HCT116 (cell line): ENCODE measurements around the gene PCDHGA1. TPM values are rescaled to one million over a fixed set of nuclear protein-coding genes. Genes with fewer than 3 reads are reported as not detected.

ENCODE experiments used
- ATAC-seq: fragments of 200-7000 bp; cut with Tn5 transposase; 2 replicates; pipeline ENCODE4 v1.9.1; 2020; ENCODE audit warnings: mild to moderate bottlenecking, moderate library complexity
- BruUV-seq: library from RNA; stranded (reverse); fragments of 400-500 nt; replicated peaks from 2 replicates; lab custom pipeline; 2021; lab: Mats Ljungman, UMichigan
- CTCF ChIA-PET: fragments of 300-600 bp; sonication (Branson Sonifier 250); formaldehyde crosslinking; loops from one replicate; lab custom pipeline; 2021; ENCODE audit warnings: antibody characterized with exemption; lab: Charles Lee
- POLR2A ChIA-PET: fragments of 300-600, 350-600 bp; sonication (Branson Sonifier 250); formaldehyde crosslinking; loops from one replicate; lab custom pipeline; 2021; ENCODE audit warnings: antibody characterized with exemption; lab: Charles Lee
- RAD21 ChIA-PET, 2 experiments: fragments of 300-600 bp; sonication (Branson Sonifier 250); formaldehyde crosslinking; loops; one replicate each; lab custom pipeline; 2023; ENCODE audit warnings: low total read pairs in 2 of 2; ENCODE audit not compliant: uncharacterized antibody in 2 of 2, unreplicated experiment in 2 of 2, low non-redundant PET in 1 of 2; lab: Charles Lee
- DNase-seq: peaks from one replicate; pipeline ENCODE4 v3.0.0-alpha.2; 2010; ENCODE audit warnings: low read depth, low spot score
- H2AFZ ChIP-seq: fragments of 200-600 bp; shearing (Covaris generic), sonication (generic); 2 replicates; pipeline ENCODE4 v1.6.1; 2017; ENCODE audit warnings: low read depth, mixed run types, mixed read lengths, antibody characterized with exemption, low read length; ENCODE audit not compliant: poor library complexity, severe bottlenecking
- H3K27ac ChIP-seq: 2 replicates; pipeline ENCODE4 v1.5.1; 2012; ENCODE audit warnings: low read depth, low read length
- H3K27me3 ChIP-seq: fragments of 200-600 bp; sonication (generic); 2 replicates; pipeline ENCODE4 v1.6.1; 2016; ENCODE audit warnings: mixed run types, low read length, mixed read lengths; ENCODE audit not compliant: insufficient read depth
- H3K36me3 ChIP-seq, 2 experiments: fragments of 200-500 bp in 1 of 2; fragments of 200-600 bp in 1 of 2; sonication (Bioruptor generic) in 1 of 2; sonication (generic) in 1 of 2; 2 replicates each; pipeline versions ENCODE4 v1.5.1 to v1.6.1; 2014 to 2016; ENCODE audit warnings: low read length in 2 of 2, inconsistent platforms in 1 of 2, mixed read lengths in 1 of 2, mixed run types in 1 of 2; ENCODE audit not compliant: insufficient read depth in 2 of 2, control insufficient read depth in 1 of 2
- H3K4me1 ChIP-seq, 2 experiments: fragments of 200-600 bp in 1 of 2; sonication (generic) in 1 of 2; 2 replicates each; pipeline versions ENCODE4 v1.5.1 to v1.6.1; 2012 to 2017; ENCODE audit warnings: low read length in 2 of 2, inconsistent platforms in 1 of 2, mild to moderate bottlenecking in 1 of 2, mixed read lengths in 1 of 2, mixed run types in 1 of 2, moderate library complexity in 1 of 2; ENCODE audit not compliant: insufficient read depth in 2 of 2, control insufficient read depth in 1 of 2
- H3K4me2 ChIP-seq: fragments of 200-600 bp; sonication (generic); 2 replicates; pipeline ENCODE4 v1.6.1; 2017; ENCODE audit warnings: mixed run types, low read length, mixed read lengths
- H3K4me3 ChIP-seq, 2 experiments: fragments of 200-600 bp in 1 of 2; sonication (generic) in 1 of 2; replicated peaks in 1 of 2; 2 replicates each; pipeline ENCODE4 v1.5.1; 2011 to 2016; ENCODE audit warnings: low read length in 2 of 2, control low read depth in 1 of 2, low read depth in 1 of 2, mild to moderate bottlenecking in 1 of 2, mixed read lengths in 1 of 2, mixed run types in 1 of 2
- H3K79me2 ChIP-seq: fragments of 200-600 bp; sonication (generic); 2 replicates; pipeline ENCODE4 v1.6.1; 2017; ENCODE audit warnings: mild to moderate bottlenecking, mixed run types, low read length, moderate library complexity, mixed read lengths; ENCODE audit not compliant: insufficient read depth
- H3K9ac ChIP-seq: fragments of 200-600 bp; sonication (generic); 2 replicates; pipeline ENCODE4 v1.6.1; 2016; ENCODE audit warnings: low read length, mixed read lengths
- H3K9me2 ChIP-seq: fragments of 200-600 bp; sonication (generic), shearing (Covaris generic); 2 replicates; pipeline ENCODE4 v1.6.1; 2017; ENCODE audit warnings: mixed run types, mild to moderate bottlenecking, moderate library complexity; ENCODE audit not compliant: insufficient read depth
- H3K9me3 ChIP-seq, 2 experiments: fragments of 200-500 bp in 1 of 2; fragments of 200-600 bp in 1 of 2; sonication (Bioruptor generic) in 1 of 2; sonication (generic) in 1 of 2; 2 replicates each; pipeline ENCODE4 v1.6.1; 2014 to 2017; ENCODE audit warnings: low read length in 2 of 2, mixed read lengths in 2 of 2, inconsistent platforms in 1 of 2, low read depth in 1 of 2, mild to moderate bottlenecking in 1 of 2, mixed run types in 1 of 2, moderate library complexity in 1 of 2; ENCODE audit not compliant: control insufficient read depth in 1 of 2, insufficient read depth in 1 of 2
- H4K20me1 ChIP-seq: fragments of 200-600 bp; sonication (generic), shearing (Covaris generic); 2 replicates; pipeline ENCODE4 v1.6.1; 2017; ENCODE audit warnings: mixed run types, mild to moderate bottlenecking, moderate library complexity; ENCODE audit not compliant: insufficient read depth
- CBX3 ChIP-seq: IDR thresholded peaks from 2 replicates; pipeline ENCODE4 v1.6.1; 2012; ENCODE audit warnings: low read depth
- CEBPB ChIP-seq: IDR thresholded peaks from 2 replicates; pipeline ENCODE4 v1.6.1; 2012; ENCODE audit warnings: low read depth
- EGR1 ChIP-seq: IDR thresholded peaks from 2 replicates; pipeline ENCODE4 v1.6.1; 2012; ENCODE audit warnings: low read depth
- EZH2 ChIP-seq: fragments of 200-600 bp; sonication (generic); IDR thresholded peaks from 2 replicates; pipeline ENCODE4 v1.6.1; 2017; ENCODE audit warnings: antibody characterized with exemption, mixed run types
- EZH2phosphoT487 ChIP-seq: fragments of 200-600 bp; IDR thresholded peaks from 2 replicates; pipeline ENCODE4 v1.6.1; 2018; ENCODE audit warnings: antibody characterized with exemption, borderline replicate concordance
- FOSL1 ChIP-seq: IDR thresholded peaks from 2 replicates; pipeline ENCODE4 v1.6.1; 2012; ENCODE audit warnings: low read depth
- POLR2AphosphoS5 ChIP-seq: IDR thresholded peaks from 2 replicates; pipeline ENCODE4 v1.6.1; 2011; ENCODE audit warnings: mild to moderate bottlenecking, low read depth, low read length, moderate library complexity
- SP1 ChIP-seq: IDR thresholded peaks from 2 replicates; pipeline ENCODE4 v1.6.1; 2012; ENCODE audit warnings: low read depth
- SRF ChIP-seq: IDR thresholded peaks from 2 replicates; pipeline ENCODE4 v1.6.1; 2012; ENCODE audit warnings: low read depth
- TCF7L2 ChIP-seq: IDR thresholded peaks from 2 replicates; pipeline ENCODE4 v1.7.0; 2011; ENCODE audit warnings: borderline replicate concordance, inconsistent platforms; ENCODE audit not compliant: insufficient read depth, insufficient read length; ENCODE audit errors: extremely low read depth
- ZFX ChIP-seq: fragments of 450-650 bp; IDR thresholded peaks from 2 replicates; pipeline ENCODE4 v1.6.1; 2017
- intact Hi-C: fragments of 100-400 bp; cut with micrococcal nuclease; formaldehyde crosslinking; loops from 2 replicates; pipeline ENCODE4 v1.10.0; 2022
- total RNA-seq: library from RNA; stranded (reverse); gene quantifications from one replicate; pipeline ENCODE4 v1.2.1, GENCODE V29; 2021; ENCODE audit not compliant: unreplicated experiment
- TF ChIP-seq, protein P1 (sequence below): IDR thresholded peaks from 2 replicates; pipeline ENCODE4 v1.6.1; 2012
- TF ChIP-seq, protein P2 (sequence below): IDR thresholded peaks from 2 replicates; pipeline ENCODE4 v1.6.1; 2011; ENCODE audit warnings: mild to moderate bottlenecking, low read length, moderate library complexity; ENCODE audit not compliant: insufficient replicate concordance; ENCODE audit errors: extremely low read depth
- TF ChIP-seq, protein P3 (sequence below): IDR thresholded peaks from 2 replicates; pipeline ENCODE4 v1.6.1; 2012
- TF ChIP-seq, protein P4 (sequence below): IDR thresholded peaks from 2 replicates; pipeline ENCODE4 v1.6.1; 2012; ENCODE audit warnings: low read depth

PCDHGA1 gene
- total RNA-seq, 1 experiment from 2014 or later, result 0.05 TPM

DNA sequence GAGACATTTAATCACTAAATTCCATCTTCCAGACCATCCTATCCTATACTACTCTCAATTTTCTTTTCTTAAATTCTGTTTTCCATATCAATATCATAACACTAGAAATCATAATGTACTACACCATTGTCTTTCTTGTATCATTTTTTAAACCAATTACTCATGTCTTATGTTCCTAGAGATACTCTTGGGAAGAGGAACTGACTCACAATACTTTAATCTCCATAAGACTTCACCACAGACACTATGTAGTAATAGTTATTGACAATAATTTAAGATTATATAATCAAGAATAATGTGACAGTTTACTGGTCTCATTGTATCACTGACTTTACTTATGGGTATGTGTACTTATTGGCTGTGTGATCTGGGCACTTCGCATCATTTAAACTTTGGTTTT is 202.4 kb downstream of the PCDHGA1 start:
- ATAC-seq, result no peak
- ChIA-PET POLR2A (no interaction called here), RAD21 (no interaction called here), CTCF (no interaction called here)
- no peak overlapping the region for H3K4me2 ChIP-seq
- no peaks in the 10 kb centered on the region for H3K9me2 ChIP-seq
- no peak for DNase-seq
- no peak overlapping the region for H3K9ac ChIP-seq
- BruUV-seq, result no TSS peak
- no peaks in the 10 kb centered on the region for H3K27me3 ChIP-seq
- no peaks in the 10 kb centered on the region for H4K20me1 ChIP-seq
- H3K4me3 ChIP-seq, result no peak overlapping the region
- peaks cover 9 to 36% of the 10 kb centered on the region in 2 experiments; a peak in 3 of 4 replicates for H3K36me3 ChIP-seq
- no peak overlapping the region for H3K27ac ChIP-seq
- no peak overlapping the region for H2AFZ ChIP-seq
- TF ChIP-seq SP1, result no peak
- TF ChIP-seq, protein P1, sequence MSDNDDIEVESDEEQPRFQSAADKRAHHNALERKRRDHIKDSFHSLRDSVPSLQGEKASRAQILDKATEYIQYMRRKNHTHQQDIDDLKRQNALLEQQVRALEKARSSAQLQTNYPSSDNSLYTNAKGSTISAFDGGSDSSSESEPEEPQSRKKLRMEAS, result no peak
- TF ChIP-seq EGR1, result no peak
- TF ChIP-seq, protein P2, sequence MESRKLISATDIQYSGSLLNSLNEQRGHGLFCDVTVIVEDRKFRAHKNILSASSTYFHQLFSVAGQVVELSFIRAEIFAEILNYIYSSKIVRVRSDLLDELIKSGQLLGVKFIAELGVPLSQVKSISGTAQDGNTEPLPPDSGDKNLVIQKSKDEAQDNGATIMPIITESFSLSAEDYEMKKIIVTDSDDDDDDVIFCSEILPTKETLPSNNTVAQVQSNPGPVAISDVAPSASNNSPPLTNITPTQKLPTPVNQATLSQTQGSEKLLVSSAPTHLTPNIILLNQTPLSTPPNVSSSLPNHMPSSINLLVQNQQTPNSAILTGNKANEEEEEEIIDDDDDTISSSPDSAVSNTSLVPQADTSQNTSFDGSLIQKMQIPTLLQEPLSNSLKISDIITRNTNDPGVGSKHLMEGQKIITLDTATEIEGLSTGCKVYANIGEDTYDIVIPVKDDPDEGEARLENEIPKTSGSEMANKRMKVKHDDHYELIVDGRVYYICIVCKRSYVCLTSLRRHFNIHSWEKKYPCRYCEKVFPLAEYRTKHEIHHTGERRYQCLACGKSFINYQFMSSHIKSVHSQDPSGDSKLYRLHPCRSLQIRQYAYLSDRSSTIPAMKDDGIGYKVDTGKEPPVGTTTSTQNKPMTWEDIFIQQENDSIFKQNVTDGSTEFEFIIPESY, result no peak
- TF ChIP-seq SRF, result no peak
- TF ChIP-seq, protein P3, sequence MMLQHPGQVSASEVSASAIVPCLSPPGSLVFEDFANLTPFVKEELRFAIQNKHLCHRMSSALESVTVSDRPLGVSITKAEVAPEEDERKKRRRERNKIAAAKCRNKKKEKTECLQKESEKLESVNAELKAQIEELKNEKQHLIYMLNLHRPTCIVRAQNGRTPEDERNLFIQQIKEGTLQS, result no peak
- no peak for TF ChIP-seq TCF7L2
- no peak for TF ChIP-seq EZH2phosphoT487
- TF ChIP-seq ZFX, result no peak
- no peak for TF ChIP-seq CBX3
- no peak for TF ChIP-seq CEBPB
- no peak for TF ChIP-seq POLR2AphosphoS5
- TF ChIP-seq, protein P4, sequence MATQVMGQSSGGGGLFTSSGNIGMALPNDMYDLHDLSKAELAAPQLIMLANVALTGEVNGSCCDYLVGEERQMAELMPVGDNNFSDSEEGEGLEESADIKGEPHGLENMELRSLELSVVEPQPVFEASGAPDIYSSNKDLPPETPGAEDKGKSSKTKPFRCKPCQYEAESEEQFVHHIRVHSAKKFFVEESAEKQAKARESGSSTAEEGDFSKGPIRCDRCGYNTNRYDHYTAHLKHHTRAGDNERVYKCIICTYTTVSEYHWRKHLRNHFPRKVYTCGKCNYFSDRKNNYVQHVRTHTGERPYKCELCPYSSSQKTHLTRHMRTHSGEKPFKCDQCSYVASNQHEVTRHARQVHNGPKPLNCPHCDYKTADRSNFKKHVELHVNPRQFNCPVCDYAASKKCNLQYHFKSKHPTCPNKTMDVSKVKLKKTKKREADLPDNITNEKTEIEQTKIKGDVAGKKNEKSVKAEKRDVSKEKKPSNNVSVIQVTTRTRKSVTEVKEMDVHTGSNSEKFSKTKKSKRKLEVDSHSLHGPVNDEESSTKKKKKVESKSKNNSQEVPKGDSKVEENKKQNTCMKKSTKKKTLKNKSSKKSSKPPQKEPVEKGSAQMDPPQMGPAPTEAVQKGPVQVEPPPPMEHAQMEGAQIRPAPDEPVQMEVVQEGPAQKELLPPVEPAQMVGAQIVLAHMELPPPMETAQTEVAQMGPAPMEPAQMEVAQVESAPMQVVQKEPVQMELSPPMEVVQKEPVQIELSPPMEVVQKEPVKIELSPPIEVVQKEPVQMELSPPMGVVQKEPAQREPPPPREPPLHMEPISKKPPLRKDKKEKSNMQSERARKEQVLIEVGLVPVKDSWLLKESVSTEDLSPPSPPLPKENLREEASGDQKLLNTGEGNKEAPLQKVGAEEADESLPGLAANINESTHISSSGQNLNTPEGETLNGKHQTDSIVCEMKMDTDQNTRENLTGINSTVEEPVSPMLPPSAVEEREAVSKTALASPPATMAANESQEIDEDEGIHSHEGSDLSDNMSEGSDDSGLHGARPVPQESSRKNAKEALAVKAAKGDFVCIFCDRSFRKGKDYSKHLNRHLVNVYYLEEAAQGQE, result no peak
- TF ChIP-seq EZH2, result no peak
- TF ChIP-seq FOSL1, result no peak
- H3K4me1 ChIP-seq, result no peaks in the 10 kb centered on the region
- no peaks in the 10 kb centered on the region for H3K9me3 ChIP-seq
- H3K79me2 ChIP-seq, result no peaks in the 10 kb centered on the region
- intact Hi-C loops, result no loop called here
